Measurements from ENCODE around the gene MOB3B.

DNA sequence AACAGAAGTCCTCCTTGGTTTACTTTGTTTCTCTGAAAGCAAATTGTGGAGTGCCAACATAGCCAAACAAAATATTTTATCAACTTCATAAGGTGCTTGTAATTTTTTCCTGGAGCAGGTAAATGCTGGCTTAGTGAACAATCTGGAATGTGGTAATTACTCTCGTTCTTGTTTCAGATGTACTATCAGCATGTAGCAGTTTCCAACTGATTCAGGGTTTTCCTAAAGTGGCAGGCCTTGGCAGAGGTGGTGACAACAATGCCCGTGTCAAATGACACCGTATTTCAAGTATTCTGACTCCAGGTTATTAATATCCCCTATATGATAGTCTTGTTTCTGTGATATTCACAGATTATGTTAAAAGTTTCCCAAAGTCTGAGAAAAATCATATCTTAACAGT lies 42.4 kb upstream of the MOB3B start:
- TF ChIP-seq, protein P1, sequence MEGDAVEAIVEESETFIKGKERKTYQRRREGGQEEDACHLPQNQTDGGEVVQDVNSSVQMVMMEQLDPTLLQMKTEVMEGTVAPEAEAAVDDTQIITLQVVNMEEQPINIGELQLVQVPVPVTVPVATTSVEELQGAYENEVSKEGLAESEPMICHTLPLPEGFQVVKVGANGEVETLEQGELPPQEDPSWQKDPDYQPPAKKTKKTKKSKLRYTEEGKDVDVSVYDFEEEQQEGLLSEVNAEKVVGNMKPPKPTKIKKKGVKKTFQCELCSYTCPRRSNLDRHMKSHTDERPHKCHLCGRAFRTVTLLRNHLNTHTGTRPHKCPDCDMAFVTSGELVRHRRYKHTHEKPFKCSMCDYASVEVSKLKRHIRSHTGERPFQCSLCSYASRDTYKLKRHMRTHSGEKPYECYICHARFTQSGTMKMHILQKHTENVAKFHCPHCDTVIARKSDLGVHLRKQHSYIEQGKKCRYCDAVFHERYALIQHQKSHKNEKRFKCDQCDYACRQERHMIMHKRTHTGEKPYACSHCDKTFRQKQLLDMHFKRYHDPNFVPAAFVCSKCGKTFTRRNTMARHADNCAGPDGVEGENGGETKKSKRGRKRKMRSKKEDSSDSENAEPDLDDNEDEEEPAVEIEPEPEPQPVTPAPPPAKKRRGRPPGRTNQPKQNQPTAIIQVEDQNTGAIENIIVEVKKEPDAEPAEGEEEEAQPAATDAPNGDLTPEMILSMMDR (IDR thresholded peaks at IDR 0.05), result no peak
- TF ChIP-seq EP300 (IDR thresholded peaks at IDR 0.05), result no peak
- no peak for TF ChIP-seq POLR2A (IDR thresholded peaks at IDR 0.05)
